T47D (cell line): ENCODE measurements around the gene MOB3B.

Experiments used
- DNase-seq, 2 experiments: peaks; one replicate each; pipeline versions ENCODE4 v3.0.0 to v3.0.0-alpha.2; 2011 to 2012; ENCODE audit warnings: low read depth in 1 of 2, low spot score in 1 of 2
- JUND ChIP-seq: IDR thresholded peaks from 2 replicates; pipeline ENCODE4 v1.6.1; 2012; ENCODE audit warnings: low read depth
- in situ Hi-C: cut with HindIII; loops from 2 replicates; pipeline ENCODE4 v1.10.0; 2016; ENCODE audit warnings: low sequenced_read_pairs, low pct_unique_long_range_greater_than_20kb

The MOB3B gene

DNA sequence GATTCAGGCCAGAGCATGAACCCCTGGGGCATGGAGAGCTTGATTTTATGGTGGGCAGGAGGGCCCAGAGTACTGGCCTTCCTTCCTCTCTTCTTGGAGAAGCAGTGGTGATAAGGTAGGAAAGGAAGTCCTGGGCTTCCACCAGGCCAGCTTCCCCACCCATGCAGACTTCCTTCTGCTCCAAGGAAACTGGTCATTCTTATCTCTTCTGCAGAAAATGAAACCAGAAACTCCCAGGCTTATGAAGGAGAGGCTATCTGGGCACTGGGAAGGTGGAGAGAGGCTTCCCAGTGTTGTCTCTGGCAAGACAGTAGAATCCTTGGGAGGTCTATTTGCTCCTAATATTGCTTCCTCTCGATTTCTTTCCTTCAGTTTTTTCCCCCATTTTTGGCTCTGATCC lies 122.1 kb downstream of the MOB3B start:
- no peak for DNase-seq
- in situ Hi-C loops = no loop called here
- TF ChIP-seq JUND = no peak

DNA sequence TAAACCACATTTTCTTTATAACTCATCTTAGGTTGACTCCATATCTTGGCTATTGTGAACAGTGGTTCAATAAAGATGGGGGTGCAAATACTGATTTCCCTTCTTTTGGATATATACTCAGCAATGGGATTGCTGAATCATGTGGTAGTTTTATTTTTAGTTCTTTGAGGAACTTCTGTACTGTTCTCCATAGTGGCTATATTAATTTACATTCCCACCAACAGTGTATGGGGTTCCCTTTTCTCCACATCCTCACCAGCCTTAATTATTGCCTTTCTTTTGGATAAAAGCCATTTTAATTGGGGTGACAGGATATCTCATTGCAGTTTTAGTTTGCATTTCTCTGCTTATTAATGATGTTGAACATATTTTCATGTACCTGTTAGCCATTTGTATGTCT lies 125.0 kb downstream of the MOB3B start:
- in situ Hi-C loops = no loop called here
- no peak for TF ChIP-seq JUND
- no peak for DNase-seq

DNA sequence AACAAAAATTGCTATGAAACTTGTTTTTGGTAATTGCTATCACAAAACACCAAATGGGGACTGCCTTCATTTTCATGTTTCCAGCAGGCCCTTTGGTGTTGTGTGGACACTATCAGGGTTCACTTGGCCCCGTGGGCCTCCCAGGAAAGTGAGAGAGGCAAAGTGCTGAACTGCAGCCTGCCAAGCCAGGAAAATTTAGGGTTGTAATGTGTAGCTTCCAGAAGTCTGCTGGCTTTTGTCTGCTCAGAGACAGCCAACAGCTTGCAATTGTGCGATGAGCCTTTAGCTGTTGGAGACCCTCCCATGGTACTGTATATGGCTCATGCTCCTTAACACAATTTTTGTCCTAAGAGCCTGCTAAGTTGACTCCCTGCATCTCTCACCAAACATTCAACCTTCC lies 127.0 kb downstream of the MOB3B start:
- no peak for DNase-seq

DNA sequence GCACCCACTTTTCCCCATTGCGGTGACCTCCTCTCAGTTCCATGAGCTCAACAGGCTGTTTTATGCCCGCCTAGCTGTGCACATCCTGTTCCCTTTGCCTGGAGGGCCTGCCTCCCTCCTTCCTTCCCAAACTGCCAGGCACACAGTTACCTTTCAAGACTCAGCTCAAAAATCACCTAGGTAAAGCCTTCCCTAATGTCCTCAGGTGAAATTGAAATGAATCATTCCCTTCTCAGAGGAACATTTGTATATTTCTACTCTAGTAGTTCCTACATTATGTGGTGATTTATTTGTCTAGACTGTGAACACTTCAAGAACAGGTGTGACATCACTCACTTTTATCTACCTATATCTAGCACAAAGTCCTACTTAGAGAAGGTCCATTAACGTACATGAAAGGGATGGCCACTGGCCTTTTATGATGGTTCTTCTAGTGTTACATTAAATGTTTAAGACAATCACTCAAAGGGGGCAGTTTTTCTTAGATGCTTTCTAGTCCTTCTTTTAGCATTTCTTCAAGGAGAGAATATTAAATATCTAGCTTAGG lies 129.2 kb downstream of the MOB3B start:
- DNase-seq = no peak
- in situ Hi-C loops = no loop called here
- TF ChIP-seq JUND = no peak

More for the DNA sequence above, 127.0 kb downstream of the MOB3B start:
- no peak for TF ChIP-seq JUND
- in situ Hi-C loops = no loop called here

DNA sequence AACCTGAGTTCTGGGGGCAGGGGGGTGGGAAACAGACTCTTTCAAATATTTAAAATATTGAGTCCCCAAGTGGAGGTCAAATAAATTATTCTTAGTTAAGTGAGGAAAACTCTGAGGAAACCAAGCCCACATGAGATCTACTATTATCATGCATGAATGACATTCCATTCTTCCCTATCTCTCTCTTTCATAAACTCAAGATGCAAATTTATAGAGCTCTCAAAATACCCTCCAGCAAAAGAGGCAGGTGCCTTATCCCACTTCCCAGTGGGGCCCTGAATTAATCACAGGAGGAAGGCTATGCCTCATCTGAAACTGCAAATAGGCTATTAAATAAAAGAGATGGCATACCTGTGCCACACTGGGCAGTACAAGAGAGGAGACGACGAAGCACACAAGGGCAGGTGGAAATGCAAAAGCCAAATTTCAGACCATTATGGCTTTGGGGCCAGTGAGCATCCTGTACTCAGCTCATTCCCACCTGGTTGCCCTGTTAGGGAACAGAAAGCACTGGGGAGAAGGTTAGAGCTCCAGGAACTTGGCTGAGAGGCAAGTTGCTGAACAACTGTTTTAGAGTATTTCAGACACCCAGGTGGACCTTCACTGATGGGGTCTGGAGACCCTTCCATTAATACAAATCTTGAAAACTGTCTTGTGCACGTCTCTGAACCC lies 130.5 kb downstream of the MOB3B start:
- in situ Hi-C loops = no loop called here
- no peak for DNase-seq
- no peak for TF ChIP-seq JUND

DNA sequence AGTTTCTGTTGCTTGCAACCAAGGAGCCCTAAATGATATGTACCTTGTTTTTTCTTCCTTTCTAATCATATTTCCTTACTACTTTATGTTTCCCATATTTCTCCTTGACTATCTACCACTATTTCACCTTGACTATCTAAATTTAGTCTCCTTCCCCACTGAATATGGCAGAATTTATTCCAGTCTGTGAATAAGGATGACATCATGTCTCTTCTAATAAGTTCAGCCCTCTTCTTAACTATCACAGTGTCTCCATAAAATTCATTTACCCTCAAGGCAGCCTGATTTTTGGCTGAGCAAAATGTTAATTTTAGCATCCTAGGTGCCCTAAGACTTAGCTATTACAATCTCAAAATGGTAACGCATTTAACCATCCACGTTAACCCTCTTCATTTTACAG lies 133.1 kb downstream of the MOB3B start:
- no peak for DNase-seq
- TF ChIP-seq JUND = no peak
- in situ Hi-C loops = no loop called here

DNA sequence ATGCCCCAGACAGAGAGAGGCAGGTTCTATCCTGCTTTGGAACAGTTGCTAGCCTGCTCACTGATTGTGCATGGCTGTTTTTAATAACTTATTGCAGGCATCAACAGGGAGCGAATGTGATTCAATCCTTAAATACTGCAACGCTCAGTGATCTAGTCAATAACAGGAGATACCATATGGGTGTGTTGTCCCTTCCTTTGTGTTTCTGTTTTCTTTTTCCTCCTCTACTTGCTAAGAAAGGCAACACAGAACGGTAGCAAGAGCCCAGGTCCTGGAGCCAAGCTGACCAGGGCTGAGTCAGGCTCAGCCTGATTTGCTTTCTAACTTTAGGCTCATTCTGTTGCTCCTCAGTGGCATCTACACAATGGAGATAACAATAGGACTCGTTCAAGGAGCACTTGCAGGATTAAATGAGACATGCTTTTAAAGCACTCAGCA lies 134.1 kb downstream of the MOB3B start:
- DNase-seq = no peak
- in situ Hi-C loops = no loop called here
- TF ChIP-seq JUND = no peak

DNA sequence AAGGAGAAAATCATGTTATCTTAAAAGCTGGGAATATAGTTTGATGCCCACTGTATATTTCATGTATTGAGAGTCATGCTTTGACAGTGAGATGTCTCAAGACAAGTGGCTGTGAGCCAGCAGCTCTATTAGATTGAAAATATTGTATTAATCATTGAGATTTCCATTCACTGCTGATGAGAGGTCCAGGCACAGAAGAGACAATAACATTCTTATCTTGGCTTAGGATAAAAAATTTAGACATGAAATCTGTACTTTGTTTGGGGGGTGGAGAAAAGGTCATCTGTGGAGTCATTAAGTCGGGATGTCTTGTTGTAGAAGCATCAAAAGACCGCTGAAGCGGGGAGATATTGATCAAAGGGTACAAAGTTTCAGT lies 134.8 kb downstream of the MOB3B start:
- no peak for DNase-seq
- in situ Hi-C loops = no loop called here

DNA sequence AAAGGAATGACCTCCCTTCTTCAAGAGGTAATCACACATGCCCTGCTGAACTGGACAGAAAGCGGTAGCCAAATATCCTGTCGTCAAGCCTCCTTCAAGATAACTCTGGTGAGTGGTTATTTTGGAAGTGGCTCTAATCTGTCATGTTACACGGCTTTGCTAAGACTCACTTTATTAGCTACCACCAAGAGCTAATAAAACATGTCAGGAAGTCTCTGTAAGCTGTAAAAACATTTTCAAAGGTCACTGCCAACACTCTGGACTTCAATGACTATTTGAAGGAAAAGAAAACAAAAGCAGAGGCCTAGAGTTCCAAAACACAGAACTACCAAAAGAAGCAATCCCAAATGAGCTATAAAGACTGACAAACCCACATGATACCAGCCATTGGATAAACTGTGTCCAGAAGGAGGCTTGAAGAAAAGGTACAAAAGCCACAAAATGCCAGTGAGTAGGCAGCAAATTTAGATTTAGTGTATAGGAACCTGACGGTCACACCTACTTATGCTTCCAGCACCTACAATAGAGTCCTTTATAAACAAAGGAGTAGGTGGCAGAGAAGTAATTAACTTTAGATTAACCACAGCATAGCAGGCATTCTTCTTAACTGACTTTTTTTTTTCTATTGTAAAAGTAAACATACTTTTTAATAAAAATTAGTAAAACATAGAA lies 135.3 kb downstream of the MOB3B start:
- no peak for TF ChIP-seq JUND
- DNase-seq = no peak
- in situ Hi-C loops = no loop called here

More for the DNA sequence above, 134.8 kb downstream of the MOB3B start:
- TF ChIP-seq JUND = no peak

DNA sequence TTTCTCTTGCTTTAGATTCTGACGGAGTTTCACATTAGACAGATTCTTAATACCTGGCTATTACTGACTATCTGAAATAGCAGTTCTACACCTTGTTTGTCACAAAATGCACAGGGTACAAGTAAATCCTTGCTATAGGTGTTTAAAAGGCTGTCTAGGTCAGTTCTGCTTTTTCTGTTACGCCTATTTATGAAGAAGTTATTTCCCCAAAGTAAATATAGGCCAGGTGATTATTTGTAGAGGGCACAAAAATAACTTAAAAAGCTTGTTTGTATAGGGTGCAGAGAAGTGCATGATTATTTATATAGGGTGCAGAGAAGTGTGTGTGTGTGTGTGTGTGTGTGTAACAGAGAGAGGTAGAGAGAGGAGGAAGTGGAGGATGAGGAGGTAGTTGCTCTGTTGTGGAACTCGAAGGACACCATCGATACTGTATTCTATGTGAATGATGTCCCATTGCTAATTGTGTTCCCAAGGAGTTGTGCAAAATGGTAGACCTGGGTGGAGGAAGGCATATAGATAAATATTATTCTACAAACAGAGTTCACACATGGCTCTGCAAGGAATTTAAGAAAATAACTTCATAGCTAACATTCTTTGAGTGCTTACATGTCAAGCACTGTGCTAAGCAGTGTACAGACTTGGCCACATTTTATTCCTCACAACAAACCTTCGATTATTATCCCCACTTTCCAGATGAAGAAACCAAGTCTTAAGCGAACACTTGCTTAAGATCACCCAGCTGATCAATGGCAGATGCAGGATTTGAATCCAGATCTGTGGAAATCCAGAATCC lies 136.4 kb downstream of the MOB3B start:
- in situ Hi-C loops = no loop called here
- no peak for DNase-seq
- no peak for TF ChIP-seq JUND

DNA sequence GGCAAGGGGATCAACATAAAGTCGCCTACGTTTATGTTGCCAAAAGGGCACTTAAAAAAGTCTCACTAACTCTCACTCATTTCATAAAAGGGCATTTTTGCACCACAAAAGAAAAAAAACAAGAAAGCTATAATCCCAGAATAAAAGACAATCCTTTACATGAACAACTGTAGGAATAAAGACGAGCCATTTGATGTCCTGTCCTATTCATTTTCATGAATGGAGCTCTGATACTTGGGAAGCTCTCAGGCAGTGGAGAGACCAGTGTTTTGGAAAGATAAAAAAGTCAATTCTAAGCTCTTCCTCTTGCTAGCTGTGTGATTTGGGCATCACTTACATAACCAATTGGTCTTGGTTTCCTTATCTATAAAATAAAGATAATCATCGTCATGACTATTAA lies 137.2 kb downstream of the MOB3B start:
- TF ChIP-seq JUND = no peak
- DNase-seq = no peak
- in situ Hi-C loops = no loop called here

DNA sequence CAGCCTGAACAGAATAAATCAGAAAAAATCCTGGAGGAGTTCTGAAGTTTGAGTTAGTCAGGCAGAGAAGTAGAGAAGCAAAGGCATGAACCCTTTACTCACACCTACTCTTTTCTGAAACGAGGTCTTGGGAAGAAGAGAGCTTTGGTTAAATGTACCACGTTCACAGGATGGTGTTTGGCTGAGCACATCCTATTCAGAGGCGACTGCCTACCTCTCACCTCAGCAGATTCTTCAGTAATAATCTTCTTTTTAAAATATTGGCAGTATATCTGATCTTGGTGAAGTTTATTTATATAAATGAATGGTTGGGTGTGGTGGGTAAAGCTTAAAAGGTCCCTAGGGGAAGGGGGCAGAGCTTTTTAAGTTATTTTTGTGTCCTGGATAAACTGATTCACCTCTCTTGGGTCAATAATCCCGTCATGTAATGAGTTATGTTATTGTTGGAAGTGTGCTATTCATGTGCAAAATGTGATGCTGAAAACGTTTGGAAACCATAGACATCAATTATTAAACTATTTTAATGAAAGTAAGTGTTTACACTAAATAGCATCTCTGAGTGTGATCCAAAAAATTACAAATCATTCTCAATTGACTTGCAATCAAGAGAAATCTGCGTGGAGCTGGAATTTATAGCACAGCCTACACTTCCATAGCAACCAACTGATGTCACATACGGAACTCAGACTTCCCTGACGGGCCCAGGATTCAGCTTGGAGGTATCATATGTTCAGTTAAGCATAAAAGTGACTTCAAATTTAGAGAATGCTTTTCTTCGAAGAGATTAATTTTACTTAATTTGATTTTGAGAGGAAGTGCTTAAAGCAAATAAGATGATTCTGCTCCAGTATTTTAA lies 138.3 kb downstream of the MOB3B start:
- in situ Hi-C loops = no loop called here
- no peak for TF ChIP-seq JUND

More for the DNA sequence above, 138.3 kb downstream of the MOB3B start:
- DNase-seq = no peak
